Hepatocyte (in vitro differentiated cells): ENCODE results near the gene KRT86. TPM values are rescaled to one million over a fixed set of nuclear protein-coding genes. Genes with fewer than 3 reads are reported as not detected.
A peak's percentile ranks its signal among the peaks of the same experiment; 100 is the strongest.

ENCODE experiments used
- DNase-seq: peaks from one replicate; pipeline ENCODE4 v3.0.0-alpha.2; 2016; ENCODE audit warnings: low spot score
- H2AFZ ChIP-seq: fragments of 200-600 bp; sonication (generic); 2 replicates; pipeline ENCODE4 v1.6.0; 2016; ENCODE audit warnings: antibody characterized with exemption, mild to moderate bottlenecking
- H3K27ac ChIP-seq: fragments of 200-600 bp; sonication (generic); 2 replicates; pipeline ENCODE4 v1.5.1; 2016; ENCODE audit warnings: mild to moderate bottlenecking
- H3K27me3 ChIP-seq: fragments of 200-600 bp; sonication (generic); 2 replicates; pipeline ENCODE4 v1.6.1; 2016
- H3K36me3 ChIP-seq: fragments of 200-600 bp; sonication (generic); replicated peaks from 2 replicates; pipeline ENCODE4 v1.5.1; 2016; ENCODE audit warnings: low read depth; ENCODE audit not compliant: insufficient read depth
- H3K4me1 ChIP-seq: fragments of 200-600 bp; sonication (generic); 2 replicates; pipeline ENCODE4 v1.5.1; 2016; ENCODE audit warnings: mild to moderate bottlenecking, moderate library complexity; ENCODE audit not compliant: insufficient read depth
- H3K4me2 ChIP-seq: fragments of 200-600 bp; sonication (generic); 2 replicates; pipeline ENCODE4 v1.6.0; 2016
- H3K4me3 ChIP-seq: fragments of 200-600 bp; sonication (generic); 2 replicates; pipeline ENCODE4 v1.5.1; 2016; ENCODE audit warnings: mild to moderate bottlenecking
- H3K79me2 ChIP-seq: fragments of 200-600 bp; sonication (generic); 2 replicates; pipeline ENCODE4 v1.6.0; 2017; ENCODE audit warnings: mild to moderate bottlenecking
- H3K9me2 ChIP-seq: fragments of 200-600 bp; sonication (generic); replicated peaks from 2 replicates; pipeline ENCODE4 v1.6.0; 2017; ENCODE audit warnings: mild to moderate bottlenecking; ENCODE audit not compliant: insufficient read depth
- H3K9me3 ChIP-seq: fragments of 200-600 bp; sonication (generic); 2 replicates; pipeline ENCODE4 v1.5.1; 2016; ENCODE audit warnings: low read depth, mild to moderate bottlenecking
- H4K20me1 ChIP-seq: fragments of 200-600 bp; sonication (generic); 2 replicates; pipeline ENCODE4 v1.6.0; 2016; ENCODE audit warnings: mild to moderate bottlenecking; ENCODE audit not compliant: insufficient read depth, poor library complexity, severe bottlenecking
- CTCF ChIP-seq: fragments of 200-600 bp; sonication (generic); IDR thresholded peaks from 2 replicates; pipeline ENCODE4 v1.5.1; 2016; ENCODE audit warnings: antibody characterized with exemption, mild to moderate bottlenecking; ENCODE audit not compliant: poor library complexity
- EZH2 ChIP-seq: fragments of 200-600 bp; sonication (generic); IDR thresholded peaks from 2 replicates; pipeline ENCODE4 v1.6.1; 2016; ENCODE audit warnings: antibody characterized with exemption, mild to moderate bottlenecking, borderline replicate concordance
- EZH2phosphoT487 ChIP-seq: fragments of 200-600 bp; sonication (generic); IDR thresholded peaks from one replicate; pipeline ENCODE4 v1.6.1; 2018; ENCODE audit warnings: antibody characterized with exemption, mild to moderate bottlenecking, low read depth, moderate library complexity; ENCODE audit not compliant: unreplicated experiment, severe bottlenecking
- WGBS: methylation state at CpG from one replicate; pipeline ENCODE4 v1.1.6; 2016; ENCODE audit warnings: low lambda C conversion rate; ENCODE audit errors: missing lambda C conversion rate; 5-methylcytosine and 5-hydroxymethylcytosine counted together
- polyA plus RNA-seq: library from polyadenylated mRNA; unstranded; fragments of >200 nt; fragmentation: Nextera tagmentation; extraction: Ambion mirVana; gene quantifications from 2 replicates; pipeline ENCODE4 v1.2.1, GENCODE V29; 2016
- total RNA-seq: library from RNA; depleted of rRNA; stranded (reverse); fragments of >200 nt; gene quantifications from 2 replicates; pipeline ENCODE4 v1.2.3, GENCODE V29; 2014

The KRT86 gene
- total and polyA plus RNA-seq, 2 experiments from 2014 or later, result 0.40 TPM; not detected in 1

- H3K9me2 ChIP-seq, result no peaks in the 10 kb centered on the region
- no peak overlapping the region for H3K4me3 ChIP-seq
- DNase-seq, result no peak
- H3K4me1 ChIP-seq, result peaks cover 34% of the 10 kb centered on the region
- no peak overlapping the region for H3K4me2 ChIP-seq
- no peaks in the 10 kb centered on the region for H3K9me3 ChIP-seq
- WGBS, result 92% methylated on average over 10 of the region's 10 CpGs
- peaks cover 15% of the 10 kb centered on the region for H3K27me3 ChIP-seq
- H3K36me3 ChIP-seq, result no peaks in the 10 kb centered on the region
- H2AFZ ChIP-seq, result no peak overlapping the region
- H3K79me2 ChIP-seq, result no peaks in the 10 kb centered on the region
- TF ChIP-seq CTCF (no peak), EZH2 (no peak), EZH2phosphoT487 (no peak)
- H4K20me1 ChIP-seq, result no peaks in the 10 kb centered on the region
- H3K27ac ChIP-seq, result no peak overlapping the region
These were observed 40.1 kb upstream of the KRT86 start for GRCh38 chr12:52234223-52234810.

GRCh38 chr12:52235001-52235764 lies 39.3 kb upstream of the KRT86 start:
- no peaks in the 10 kb centered on the region for H3K9me3 ChIP-seq
- H2AFZ ChIP-seq, result no peak overlapping the region
- 95% methylated on average over 15 of the region's 15 CpGs for WGBS
- H3K4me2 ChIP-seq, result peak overlapping the region; percentile 27
- peaks cover 15% of the 10 kb centered on the region for H3K27me3 ChIP-seq
- H3K27ac ChIP-seq, result peak overlapping the region; percentile 68
- no peaks in the 10 kb centered on the region for H4K20me1 ChIP-seq
- no peaks in the 10 kb centered on the region for H3K36me3 ChIP-seq
- no peak overlapping the region for H3K4me3 ChIP-seq
- TF ChIP-seq EZH2, result no peak
- no peak for TF ChIP-seq EZH2phosphoT487
- no peak for TF ChIP-seq CTCF
- H3K79me2 ChIP-seq, result no peaks in the 10 kb centered on the region
- no peak for DNase-seq
- no peaks in the 10 kb centered on the region for H3K9me2 ChIP-seq
- H3K4me1 ChIP-seq, result peaks cover 39% of the 10 kb centered on the region

- WGBS, result 60% methylated on average over 3 of the region's 4 CpGs
- no peak overlapping the region for H2AFZ ChIP-seq
- no peak overlapping the region for H3K4me3 ChIP-seq
- H3K36me3 ChIP-seq, result no peaks in the 10 kb centered on the region
- no peaks in the 10 kb centered on the region for H4K20me1 ChIP-seq
- H3K9me2 ChIP-seq, result no peaks in the 10 kb centered on the region
- peaks cover 15% of the 10 kb centered on the region for H3K27me3 ChIP-seq
- peaks cover 37% of the 10 kb centered on the region for H3K4me1 ChIP-seq
- H3K4me2 ChIP-seq, result peak overlapping the region; percentile 27
- TF ChIP-seq CTCF (no peak), EZH2 (no peak), EZH2phosphoT487 (no peak)
- H3K27ac ChIP-seq, result peak overlapping the region; percentile 68
- DNase-seq, result peak; percentile 73
- no peaks in the 10 kb centered on the region for H3K9me3 ChIP-seq
- H3K79me2 ChIP-seq, result no peaks in the 10 kb centered on the region
These were observed 38.6 kb upstream of the KRT86 start for GRCh38 chr12:52235822-52236361.
